ENCODE results near the gene ZEB2.

GRCh38 chr2:144366825-144367429 is 153.0 kb downstream of the ZEB2 start:
- TF ChIP-seq, protein P1, sequence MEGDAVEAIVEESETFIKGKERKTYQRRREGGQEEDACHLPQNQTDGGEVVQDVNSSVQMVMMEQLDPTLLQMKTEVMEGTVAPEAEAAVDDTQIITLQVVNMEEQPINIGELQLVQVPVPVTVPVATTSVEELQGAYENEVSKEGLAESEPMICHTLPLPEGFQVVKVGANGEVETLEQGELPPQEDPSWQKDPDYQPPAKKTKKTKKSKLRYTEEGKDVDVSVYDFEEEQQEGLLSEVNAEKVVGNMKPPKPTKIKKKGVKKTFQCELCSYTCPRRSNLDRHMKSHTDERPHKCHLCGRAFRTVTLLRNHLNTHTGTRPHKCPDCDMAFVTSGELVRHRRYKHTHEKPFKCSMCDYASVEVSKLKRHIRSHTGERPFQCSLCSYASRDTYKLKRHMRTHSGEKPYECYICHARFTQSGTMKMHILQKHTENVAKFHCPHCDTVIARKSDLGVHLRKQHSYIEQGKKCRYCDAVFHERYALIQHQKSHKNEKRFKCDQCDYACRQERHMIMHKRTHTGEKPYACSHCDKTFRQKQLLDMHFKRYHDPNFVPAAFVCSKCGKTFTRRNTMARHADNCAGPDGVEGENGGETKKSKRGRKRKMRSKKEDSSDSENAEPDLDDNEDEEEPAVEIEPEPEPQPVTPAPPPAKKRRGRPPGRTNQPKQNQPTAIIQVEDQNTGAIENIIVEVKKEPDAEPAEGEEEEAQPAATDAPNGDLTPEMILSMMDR (IDR thresholded peaks at IDR 0.05; ENCODE audit: borderline replicate concordance, extremely low read depth, low read length, poor library complexity, severe bottlenecking): no peak
- TF ChIP-seq EZH2 (IDR thresholded peaks at IDR 0.05; ENCODE audit: borderline replicate concordance, low read depth, low read length, severe bottlenecking): no peak
